HUES48 (cell line): ENCODE results near the gene CIAO1.

Experiments used
- H3K27ac ChIP-seq: one replicate; pipeline ENCODE4 v1.7.0; 2013; ENCODE audit warnings: low read depth, low read length, inconsistent platforms
- H3K27me3 ChIP-seq: 2 replicates; pipeline ENCODE4 v1.6.1; 2013; ENCODE audit warnings: mild to moderate bottlenecking, low read length; ENCODE audit not compliant: control insufficient read depth, insufficient read depth
- H3K36me3 ChIP-seq: 2 replicates; pipeline ENCODE4 v1.6.1; 2013; ENCODE audit warnings: low read length; ENCODE audit not compliant: control insufficient read depth, insufficient read depth
- H3K4me1 ChIP-seq: 2 replicates; pipeline ENCODE4 v1.6.1; 2013; ENCODE audit warnings: mild to moderate bottlenecking, low read length; ENCODE audit not compliant: control insufficient read depth, insufficient read depth
- H3K4me3 ChIP-seq: 2 replicates; pipeline ENCODE4 v1.5.1; 2013; ENCODE audit warnings: mild to moderate bottlenecking, low read depth, low read length
- H3K9ac ChIP-seq: 2 replicates; pipeline ENCODE4 v1.6.1; 2013; ENCODE audit warnings: mild to moderate bottlenecking, low read depth, low read length, moderate library complexity
- H3K9me3 ChIP-seq: 2 replicates; pipeline ENCODE4 v1.6.1; 2013; ENCODE audit warnings: low read length; ENCODE audit not compliant: control insufficient read depth, insufficient read depth

CIAO1 gene

DNA sequence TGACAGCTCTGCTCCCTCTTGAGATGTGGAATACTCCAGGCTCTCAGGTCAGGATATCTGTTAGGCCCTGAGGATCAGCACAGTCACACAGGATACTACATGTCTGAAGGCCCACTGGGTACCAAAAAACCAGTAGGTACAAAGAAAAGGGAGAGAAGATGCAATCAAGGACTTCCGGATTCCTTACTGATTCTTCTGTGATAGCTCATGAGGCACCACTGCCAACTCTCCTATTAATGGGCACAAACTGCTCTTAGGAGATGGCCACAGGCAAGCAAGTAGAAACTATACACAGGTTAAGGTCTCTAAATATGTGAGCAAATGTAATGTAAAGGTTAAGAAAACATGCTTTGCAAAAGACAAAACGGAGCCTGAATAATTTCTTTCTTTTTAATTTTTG is 3.7 kb upstream of the CIAO1 start:
- H3K27me3 ChIP-seq = no peaks in the 10 kb centered on the region
- no peak overlapping the region for H3K9ac ChIP-seq
- H3K36me3 ChIP-seq = peaks cover 10% of the 10 kb centered on the region
- no peak overlapping the region for H3K4me3 ChIP-seq
- no peak overlapping the region for H3K27ac ChIP-seq
- peaks cover 23% of the 10 kb centered on the region for H3K4me1 ChIP-seq
- no peaks in the 10 kb centered on the region for H3K9me3 ChIP-seq

DNA sequence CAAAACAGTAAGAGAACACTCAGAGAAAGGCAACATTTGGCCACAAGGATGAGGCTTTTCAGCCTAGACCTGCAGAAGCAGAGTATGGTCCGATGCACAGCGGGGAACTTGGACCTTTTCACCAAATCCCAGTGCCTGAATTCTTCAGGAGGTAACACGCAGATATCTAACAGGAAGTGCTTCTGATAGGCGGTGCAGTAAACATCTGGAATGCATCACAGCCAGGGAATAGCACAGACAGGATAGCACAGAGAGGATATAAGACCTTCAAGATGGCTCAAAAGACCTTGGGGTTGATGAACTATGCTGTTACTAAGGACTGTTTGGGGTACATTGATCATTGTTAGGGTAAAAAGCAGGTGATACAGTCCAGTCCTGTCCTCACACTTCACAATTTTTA is 1.9 kb upstream of the CIAO1 start:
- peaks cover 27% of the 10 kb centered on the region for H3K36me3 ChIP-seq
- no peak overlapping the region for H3K27ac ChIP-seq
- no peaks in the 10 kb centered on the region for H3K9me3 ChIP-seq
- no peak overlapping the region for H3K9ac ChIP-seq
- no peak overlapping the region; the same call in 1 of the 2 replicates for H3K4me3 ChIP-seq
- H3K4me1 ChIP-seq = peaks cover 23% of the 10 kb centered on the region
- no peaks in the 10 kb centered on the region for H3K27me3 ChIP-seq

DNA sequence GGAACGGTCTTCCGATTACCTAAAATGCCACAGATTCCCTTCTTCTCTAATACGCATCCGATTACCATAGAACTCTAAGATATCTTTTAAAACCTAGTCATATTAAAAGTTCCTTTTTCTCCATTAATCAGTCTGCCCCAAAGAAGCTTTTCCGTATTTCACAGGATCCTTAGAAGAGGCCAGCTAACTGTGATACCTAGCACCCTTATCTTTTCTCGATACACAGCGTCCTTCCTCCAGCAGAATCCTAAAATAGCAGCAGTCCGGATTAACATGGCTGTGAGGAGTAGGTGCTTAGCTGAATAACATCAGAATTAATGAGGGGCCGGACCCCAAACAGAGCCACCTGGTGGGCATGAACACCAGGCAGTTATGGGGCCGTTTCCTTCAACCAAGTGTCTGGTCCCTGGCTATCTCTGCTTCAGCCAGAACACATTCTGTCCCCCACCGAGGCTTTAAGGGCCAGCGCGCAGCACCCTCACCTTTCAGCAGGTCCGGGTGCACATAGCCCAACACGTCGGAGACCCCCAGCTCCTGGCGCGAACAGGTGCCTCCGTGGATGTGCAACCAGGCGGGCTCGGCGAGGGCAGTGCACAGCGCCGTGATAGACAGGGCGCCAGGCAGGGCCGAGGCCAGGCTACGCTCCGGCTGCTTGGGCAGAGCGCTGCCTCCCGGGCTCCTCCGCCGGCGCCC is 1.2 kb upstream of the CIAO1 start:
- Histone ChIP-seq H3K9me3 (no peaks in the 10 kb centered on the region), H3K36me3 (peaks cover 32% of the 10 kb centered on the region), H3K9ac (no peak overlapping the region; the same call in 1 of the 2 replicates), H3K27ac (no peak overlapping the region), H3K4me1 (peaks cover 23% of the 10 kb centered on the region), H3K27me3 (no peaks in the 10 kb centered on the region), H3K4me3 (peak overlapping the region; percentile 98)

DNA sequence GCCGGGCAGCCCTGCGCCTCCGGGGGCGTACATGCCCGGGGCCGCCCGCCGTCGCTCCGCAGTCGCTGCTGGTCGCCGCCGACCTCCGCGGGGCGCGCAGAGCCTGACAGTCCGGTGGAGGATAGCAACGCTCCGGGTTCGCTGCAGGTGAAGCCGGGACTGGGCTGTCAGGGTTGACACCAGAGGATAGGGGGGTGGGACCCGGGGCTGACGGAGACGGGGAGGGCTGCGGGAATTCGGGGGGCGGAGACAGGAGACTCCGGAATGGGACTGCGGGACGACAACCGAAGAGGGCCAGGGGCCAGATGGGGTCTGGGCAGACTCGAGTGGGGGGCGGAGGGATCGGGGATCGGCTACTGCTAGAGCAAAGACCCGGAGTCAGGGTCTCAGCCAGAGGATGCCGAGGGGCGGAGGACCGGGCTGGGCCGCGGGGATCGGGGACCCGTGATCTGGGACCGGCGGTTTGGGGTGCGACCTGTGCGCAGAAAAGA is 631 bp upstream of the CIAO1 start:
- peak overlapping the region; percentile 66 for H3K9ac ChIP-seq
- H3K4me1 ChIP-seq = peaks cover 17% of the 10 kb centered on the region
- H3K27me3 ChIP-seq = no peaks in the 10 kb centered on the region
- peak overlapping the region; percentile 76 for H3K27ac ChIP-seq
- no peaks in the 10 kb centered on the region for H3K9me3 ChIP-seq
- H3K4me3 ChIP-seq = peak overlapping the region; percentile 98
- peaks cover 32% of the 10 kb centered on the region for H3K36me3 ChIP-seq

GRCh38 chr2:96267159-96267971 is 1.3 kb downstream of the CIAO1 start:
- peak overlapping the region; percentile 98 for H3K4me3 ChIP-seq
- no peaks in the 10 kb centered on the region for H3K9me3 ChIP-seq
- H3K27me3 ChIP-seq = no peaks in the 10 kb centered on the region
- H3K4me1 ChIP-seq = peaks cover 6% of the 10 kb centered on the region; the same call in 1 of the 2 replicates
- H3K9ac ChIP-seq = no peak overlapping the region
- peaks cover 48% of the 10 kb centered on the region for H3K36me3 ChIP-seq
- H3K27ac ChIP-seq = no peak overlapping the region

- Histone ChIP-seq H3K4me1 (no peaks in the 10 kb centered on the region), H3K27ac (no peak overlapping the region), H3K27me3 (no peaks in the 10 kb centered on the region), H3K4me3 (no peak overlapping the region), H3K36me3 (peaks cover 80% of the 10 kb centered on the region), H3K9me3 (no peaks in the 10 kb centered on the region), H3K9ac (no peak overlapping the region)
These were observed 6.0 kb downstream of the CIAO1 start for GRCh38 chr2:96271995-96272394.

GRCh38 chr2:96273763-96274162 is 7.7 kb downstream of the CIAO1 start:
- H3K27ac ChIP-seq = no peak overlapping the region
- no peak overlapping the region for H3K9ac ChIP-seq
- H3K4me1 ChIP-seq = no peaks in the 10 kb centered on the region
- no peaks in the 10 kb centered on the region for H3K27me3 ChIP-seq
- no peak overlapping the region for H3K4me3 ChIP-seq
- H3K36me3 ChIP-seq = peaks cover 82% of the 10 kb centered on the region
- H3K9me3 ChIP-seq = no peaks in the 10 kb centered on the region

DNA sequence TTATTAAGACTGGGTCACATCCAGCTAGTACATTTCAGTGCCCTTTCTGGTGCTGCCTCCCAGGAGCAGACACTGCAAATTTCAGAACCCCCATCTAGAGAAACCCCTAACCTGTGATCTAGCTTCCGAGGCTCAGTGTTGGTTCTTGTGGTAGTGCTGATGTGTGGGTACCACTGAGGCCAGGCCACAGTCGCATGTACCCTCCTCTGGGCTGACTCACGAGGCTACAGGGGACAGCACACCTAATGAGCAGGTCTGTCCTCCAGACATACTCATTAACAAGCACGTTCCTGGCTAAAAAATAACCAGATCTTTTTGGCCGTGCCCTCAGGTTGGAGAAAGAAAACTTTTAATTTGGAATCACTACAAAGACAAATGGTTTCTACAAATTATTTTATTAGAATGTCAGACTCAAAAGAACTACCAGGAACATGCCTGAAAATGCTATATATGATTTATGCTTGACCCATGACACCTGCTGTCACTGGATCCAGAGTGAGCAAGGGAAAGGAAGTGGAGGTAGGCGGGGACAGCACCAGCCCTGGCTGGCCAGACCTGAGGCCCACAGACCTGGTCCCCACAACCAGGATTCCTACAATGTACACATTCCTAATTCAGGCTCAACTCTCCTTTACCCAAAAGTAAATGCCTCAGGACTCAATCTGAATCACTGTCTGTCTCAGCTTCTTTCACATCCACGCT is 8.5 kb downstream of the CIAO1 start:
- Histone ChIP-seq H3K9me3 (no peaks in the 10 kb centered on the region), H3K27ac (no peak overlapping the region), H3K4me1 (no peaks in the 10 kb centered on the region), H3K36me3 (peaks cover 82% of the 10 kb centered on the region), H3K4me3 (no peak overlapping the region), H3K9ac (no peak overlapping the region), H3K27me3 (no peaks in the 10 kb centered on the region)

DNA sequence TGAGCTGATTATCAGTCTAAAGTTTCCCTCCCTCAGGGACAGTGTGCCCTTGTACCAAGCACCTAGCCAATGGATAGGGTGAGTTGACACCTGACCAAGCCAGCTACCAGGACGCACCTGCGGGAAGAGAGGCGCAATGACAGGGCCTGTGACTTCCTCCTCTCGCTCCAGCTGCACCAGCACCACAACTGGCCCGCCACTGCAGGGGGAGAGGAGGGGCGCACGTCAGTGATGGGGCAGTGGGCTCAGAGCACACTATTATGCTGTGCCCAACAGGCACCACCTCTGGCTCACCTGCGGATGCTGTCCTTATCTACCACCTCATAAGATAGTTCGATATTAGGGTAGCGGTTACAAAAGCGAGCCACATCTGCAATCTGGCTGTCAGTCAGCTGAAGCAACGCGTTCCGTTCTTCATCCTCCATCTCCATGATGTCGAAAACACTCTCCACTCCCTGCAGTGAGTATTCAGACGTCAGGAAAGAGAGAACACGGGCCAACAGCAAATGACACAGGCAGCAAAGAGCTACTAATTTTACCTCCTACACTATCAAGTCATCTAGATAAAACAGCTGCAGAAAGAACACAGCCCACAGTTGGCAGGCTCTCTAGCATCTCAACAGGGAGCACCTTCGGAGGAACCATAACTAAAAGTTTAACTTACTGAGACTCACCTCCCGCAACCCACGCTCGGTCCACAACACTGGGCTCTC is 10.9 kb downstream of the CIAO1 start:
- H3K27me3 ChIP-seq = no peaks in the 10 kb centered on the region
- peaks cover 89% of the 10 kb centered on the region for H3K36me3 ChIP-seq
- H3K4me1 ChIP-seq = no peaks in the 10 kb centered on the region
- no peak overlapping the region for H3K4me3 ChIP-seq
- no peaks in the 10 kb centered on the region for H3K9me3 ChIP-seq
- no peak overlapping the region for H3K27ac ChIP-seq
- H3K9ac ChIP-seq = no peak overlapping the region

DNA sequence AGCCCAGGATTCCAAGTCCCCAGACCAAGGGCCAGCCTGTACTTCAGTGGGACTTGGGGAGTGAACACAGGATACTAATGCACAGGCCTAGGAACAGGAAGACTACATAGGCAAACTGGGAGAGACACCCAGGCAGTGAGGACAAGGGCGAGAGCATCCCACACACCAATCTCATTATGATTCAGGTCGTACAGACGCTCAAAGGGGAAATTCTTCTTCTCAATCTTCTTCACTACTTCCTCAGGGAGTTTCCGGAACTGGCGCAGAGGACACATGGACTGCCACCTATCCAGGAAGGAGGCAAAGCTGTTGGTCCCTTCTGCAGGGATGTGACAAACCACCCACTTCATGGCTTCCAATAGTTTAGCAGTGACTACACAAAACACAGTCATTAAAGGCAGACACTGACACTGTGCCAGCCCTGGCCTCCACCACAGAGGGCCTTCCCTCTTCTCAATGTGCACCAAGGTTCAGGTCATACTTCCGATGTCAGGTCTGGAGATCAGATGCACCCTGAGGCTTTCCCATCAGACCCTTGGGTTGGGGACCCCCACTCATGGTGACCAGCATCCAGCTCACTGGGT is 21.3 kb downstream of the CIAO1 start:
- Histone ChIP-seq H3K27me3 (no peaks in the 10 kb centered on the region), H3K9me3 (no peaks in the 10 kb centered on the region), H3K9ac (no peak overlapping the region), H3K4me3 (no peak overlapping the region), H3K4me1 (no peaks in the 10 kb centered on the region), H3K36me3 (peaks cover 100% of the 10 kb centered on the region), H3K27ac (no peak overlapping the region)
